Type B pancreatic cell (in vitro differentiated cells): ENCODE data around the gene SPOCK3. TPM values are rescaled to one million over a fixed set of nuclear protein-coding genes. Genes with fewer than 3 reads are reported as not detected.
"Not testable (repeated sequence)": the region's sequence is repeated elsewhere in the genome, so short reads cannot be mapped to it uniquely, and the experiment has no call there.

Source experiments
- DNase-seq: peaks from one replicate; pipeline ENCODE4 v3.0.0; 2021; ENCODE audit warnings: mixed read lengths; ENCODE audit not compliant: unreplicated experiment; ENCODE audit errors: extremely low spot score
- H3K27ac Mint-ChIP-seq: 2 replicates; pipeline ENCODE4 v1.8.0; 2021; ENCODE audit warnings: mild to moderate bottlenecking, mixed read lengths
- H3K27me3 Mint-ChIP-seq: 2 replicates; pipeline ENCODE4 v1.8.0; 2021; ENCODE audit warnings: mixed read lengths
- H3K36me3 Mint-ChIP-seq: 2 replicates; pipeline ENCODE4 v1.8.0; 2021; ENCODE audit warnings: mixed read lengths
- H3K4me1 Mint-ChIP-seq: one replicate; pipeline ENCODE4 v1.8.0; 2021; ENCODE audit warnings: mixed read lengths; ENCODE audit not compliant: unreplicated experiment
- H3K4me3 Mint-ChIP-seq: 2 replicates; pipeline ENCODE4 v1.8.0; 2021; ENCODE audit warnings: mild to moderate bottlenecking, mixed read lengths
- H3K9me3 Mint-ChIP-seq: 2 replicates; pipeline ENCODE4 v1.8.0; 2021; ENCODE audit warnings: mixed read lengths
- CTCF ChIP-seq: fragments of 200-600 bp; sonication (generic); conservative IDR thresholded peaks from 2 replicates; pipeline ENCODE4 v1.5.0; 2021; ENCODE audit warnings: antibody characterized with exemption, mild to moderate bottlenecking
- total RNA-seq: library from RNA; stranded (reverse); gene quantifications from 2 replicates; pipeline ENCODE4 v1.2.1, GENCODE V29; 2021; ENCODE audit warnings: low replicate concordance

The SPOCK3 gene
- total RNA-seq, 1 donor from 2014 or later: 7.1 TPM

- no peak for DNase-seq
- no peaks in the 10 kb centered on the region for H3K27me3 Mint-ChIP-seq
- no peaks in the 10 kb centered on the region for H3K36me3 Mint-ChIP-seq
- no peak overlapping the region for H3K4me3 Mint-ChIP-seq
- TF ChIP-seq CTCF: no peak
- no peaks in the 10 kb centered on the region for H3K9me3 Mint-ChIP-seq
- H3K4me1 Mint-ChIP-seq: no peaks in the 10 kb centered on the region
- no peak overlapping the region for H3K27ac Mint-ChIP-seq
These were observed 347.6 kb downstream of the SPOCK3 start for GRCh38 chr4:166886718-166887117.

- Mint-ChIP-seq H3K36me3 (no peaks in the 10 kb centered on the region), H3K9me3 (no peaks in the 10 kb centered on the region), H3K4me3 (no peak overlapping the region), H3K27me3 (no peaks in the 10 kb centered on the region), H3K27ac (no peak overlapping the region), H3K4me1 (peaks cover 5% of the 10 kb centered on the region)
- TF ChIP-seq CTCF: no peak
- no peak for DNase-seq
These were observed 352.1 kb downstream of the SPOCK3 start for GRCh38 chr4:166882221-166882620.

DNA sequence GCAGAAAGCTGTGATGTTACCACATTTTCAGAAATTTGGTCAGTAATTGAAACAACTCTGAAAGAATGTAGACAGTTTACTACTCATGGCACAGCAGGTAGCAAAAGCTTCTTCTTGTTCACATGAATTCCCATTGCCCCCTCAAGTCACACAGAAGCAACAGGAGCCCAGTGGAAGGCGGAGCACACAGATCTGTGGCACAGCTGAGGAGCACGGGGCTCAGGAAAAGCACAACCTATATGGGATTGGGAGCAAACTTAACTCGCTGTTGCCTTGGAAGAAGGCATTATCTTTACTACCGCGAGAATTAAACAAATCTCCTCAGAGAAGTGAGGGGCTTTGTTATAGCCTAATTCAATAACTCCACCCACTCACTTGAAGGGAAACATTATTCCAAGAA, 358.5 kb downstream of the SPOCK3 start:
- H3K9me3 Mint-ChIP-seq: no peaks in the 10 kb centered on the region
- no peaks in the 10 kb centered on the region for H3K36me3 Mint-ChIP-seq
- TF ChIP-seq CTCF: no peak
- H3K4me1 Mint-ChIP-seq: peaks cover 5% of the 10 kb centered on the region
- DNase-seq: no peak
- H3K4me3 Mint-ChIP-seq: no peak overlapping the region
- no peak overlapping the region for H3K27ac Mint-ChIP-seq
- H3K27me3 Mint-ChIP-seq: no peaks in the 10 kb centered on the region

DNA sequence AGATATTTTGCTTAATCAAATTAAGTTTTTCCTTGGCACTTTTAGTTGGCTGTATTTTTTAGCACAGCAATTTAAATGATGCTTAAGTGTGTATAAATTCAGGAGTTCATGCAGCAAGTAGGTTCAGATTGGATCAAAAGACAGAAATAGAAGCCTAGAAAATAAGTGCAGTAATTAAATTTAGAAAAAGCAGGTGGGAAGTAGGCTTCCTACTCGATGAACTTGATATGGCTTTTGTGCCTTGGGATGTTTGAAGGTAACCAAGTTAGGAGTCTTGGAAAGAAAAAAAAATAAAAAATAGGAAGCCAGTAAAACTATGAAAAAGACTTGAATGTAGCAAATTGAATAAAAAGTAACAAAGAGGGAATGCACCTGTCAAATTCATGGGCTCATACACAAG, 372.3 kb downstream of the SPOCK3 start:
- no peaks in the 10 kb centered on the region for H3K4me1 Mint-ChIP-seq
- no peak overlapping the region for H3K4me3 Mint-ChIP-seq
- H3K36me3 Mint-ChIP-seq: no peaks in the 10 kb centered on the region
- no peak for DNase-seq
- no peak overlapping the region for H3K27ac Mint-ChIP-seq
- no peaks in the 10 kb centered on the region for H3K27me3 Mint-ChIP-seq
- no peaks in the 10 kb centered on the region for H3K9me3 Mint-ChIP-seq
- TF ChIP-seq CTCF: no peak

DNA sequence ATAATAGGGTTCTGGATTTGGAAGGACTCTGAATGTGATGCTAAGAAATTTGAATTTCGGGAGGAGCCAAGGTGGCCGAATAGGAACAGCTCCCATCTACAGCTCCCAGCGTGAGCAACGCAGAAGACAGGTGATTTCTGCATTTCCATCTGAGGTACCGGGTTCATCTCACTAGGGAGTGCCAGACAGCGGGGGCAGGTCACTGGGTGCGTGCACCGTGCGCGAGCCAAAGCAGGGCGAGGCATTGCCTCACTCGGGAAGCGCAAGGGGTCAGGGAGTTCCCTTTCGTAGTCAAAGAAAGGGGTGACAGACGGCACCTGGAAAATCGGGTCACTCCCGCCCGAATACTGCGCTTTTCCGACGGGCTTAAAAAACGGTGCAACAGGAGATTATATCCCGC, 383.9 kb downstream of the SPOCK3 start:
- H3K27me3 Mint-ChIP-seq, H3K4me3 Mint-ChIP-seq, DNase-seq, H3K36me3 Mint-ChIP-seq, H3K27ac Mint-ChIP-seq, H3K9me3 Mint-ChIP-seq, H3K4me1 Mint-ChIP-seq: not testable (repeated sequence)

GRCh38 chr4:166846939-166847338, 387.4 kb downstream of the SPOCK3 start:
- no peaks in the 10 kb centered on the region for H3K36me3 Mint-ChIP-seq
- no peak for TF ChIP-seq CTCF
- no peaks in the 10 kb centered on the region for H3K4me1 Mint-ChIP-seq
- no peaks in the 10 kb centered on the region for H3K27me3 Mint-ChIP-seq
- no peaks in the 10 kb centered on the region for H3K9me3 Mint-ChIP-seq
- no peak overlapping the region for H3K4me3 Mint-ChIP-seq
- DNase-seq: no peak
- no peak overlapping the region for H3K27ac Mint-ChIP-seq
